GM19395 (cell line): Measurements from ENCODE around the gene PCGF2.

ENCODE experiments used
- ATAC-seq: cut with Tn5 transposase; IDR thresholded peaks from one replicate; pipeline ENCODE4 v1.9.1; 2021; ENCODE audit warnings: mild to moderate bottlenecking, moderate library complexity; ENCODE audit not compliant: unreplicated experiment

Gene PCGF2

DNA sequence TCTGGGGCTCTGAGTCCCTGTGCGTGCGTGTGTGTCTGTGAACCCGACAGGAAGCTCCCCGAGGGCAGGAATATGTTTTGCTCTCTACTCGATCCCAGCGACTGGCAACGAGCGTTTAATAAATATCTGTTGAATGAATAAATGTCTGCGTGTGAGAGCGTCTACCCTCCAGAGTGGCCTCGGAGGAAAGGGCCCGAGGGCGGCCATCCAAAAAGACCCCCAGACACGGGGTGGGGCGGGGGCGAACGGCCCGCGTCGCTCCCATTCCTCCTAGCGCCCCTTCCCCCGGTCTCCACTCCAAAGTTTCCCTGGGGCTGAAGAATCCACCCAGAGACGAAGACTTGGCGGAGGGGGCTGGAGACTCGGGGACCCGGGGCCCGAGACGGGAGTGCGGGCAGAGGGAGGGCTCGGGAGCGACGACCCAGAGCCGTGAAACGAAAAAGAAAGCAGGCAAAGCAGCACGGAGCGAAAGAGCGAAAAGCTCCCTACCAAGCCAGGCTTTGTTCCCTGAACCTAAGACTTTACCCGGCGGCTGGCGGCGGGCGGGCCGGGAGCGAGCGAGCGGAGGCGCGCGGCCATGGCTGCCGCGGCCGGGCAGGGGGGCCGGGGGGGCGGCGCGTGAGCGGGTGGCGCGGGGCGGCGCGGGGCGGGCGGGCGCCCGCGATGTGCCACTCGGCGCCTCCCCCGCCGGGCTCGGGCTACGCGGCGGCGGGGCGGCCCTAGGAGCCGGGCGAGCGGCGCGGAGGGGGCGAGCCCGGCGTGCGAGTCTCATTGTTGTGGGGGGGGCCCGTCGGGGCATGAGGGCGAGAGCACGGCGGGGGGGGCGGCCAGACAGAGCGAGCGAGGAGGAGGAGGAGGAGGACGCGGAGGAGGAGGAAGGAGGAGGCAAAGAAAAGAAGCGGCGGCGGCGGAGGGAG, 43.3 kb downstream of the PCGF2 start, which contains the start of gene MLLT6:
TSS of gene MLLT6 (plus strand) at position 668 of the 917 bp plus-strand sequence. CDS start 360 bp downstream, outside the sequence.
- ATAC-seq, result no peak

DNA sequence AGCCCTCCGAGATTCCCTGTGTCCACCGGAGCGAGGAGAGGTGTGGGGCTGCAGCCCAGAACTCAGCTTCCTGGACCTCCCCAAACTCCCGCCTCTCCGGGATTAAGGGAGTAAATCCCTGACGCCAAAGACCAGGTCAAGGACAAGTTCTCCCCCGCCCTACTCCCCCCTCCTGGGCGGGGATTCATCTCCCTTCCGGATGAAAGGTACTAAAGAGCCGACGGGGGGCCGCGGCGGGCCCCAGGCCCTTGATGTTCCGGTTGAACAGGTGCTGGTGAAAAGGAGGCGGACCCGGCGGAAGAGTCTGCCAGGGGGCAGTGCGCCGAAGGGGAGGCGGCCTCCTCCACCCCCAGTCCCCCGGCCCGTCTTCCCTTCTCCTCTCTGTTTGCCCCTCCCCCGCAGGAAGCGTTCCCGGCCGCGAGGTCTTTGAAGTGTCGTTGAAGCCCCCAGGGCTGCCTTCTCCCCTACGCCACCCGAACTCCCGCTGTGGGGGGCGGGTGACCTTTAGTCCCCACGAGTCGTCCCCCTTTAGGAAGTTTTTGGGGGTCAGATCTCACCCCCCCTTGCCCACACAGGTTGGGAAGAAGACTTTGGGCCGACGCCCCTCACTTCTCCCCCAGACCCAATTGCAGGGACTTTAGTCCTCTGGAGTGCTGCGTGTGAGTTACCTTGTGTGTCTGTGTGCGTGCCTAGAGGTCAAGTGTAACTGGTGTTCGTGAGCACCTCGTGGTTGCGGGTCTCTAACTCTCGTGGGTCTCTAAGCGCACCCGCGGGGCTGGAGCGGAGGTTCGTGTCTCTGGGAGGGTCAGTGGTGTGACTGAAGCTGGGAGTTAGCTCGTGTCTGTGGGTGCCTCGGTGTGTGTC, 44.2 kb downstream of the PCGF2 start:
- no peak for ATAC-seq

DNA sequence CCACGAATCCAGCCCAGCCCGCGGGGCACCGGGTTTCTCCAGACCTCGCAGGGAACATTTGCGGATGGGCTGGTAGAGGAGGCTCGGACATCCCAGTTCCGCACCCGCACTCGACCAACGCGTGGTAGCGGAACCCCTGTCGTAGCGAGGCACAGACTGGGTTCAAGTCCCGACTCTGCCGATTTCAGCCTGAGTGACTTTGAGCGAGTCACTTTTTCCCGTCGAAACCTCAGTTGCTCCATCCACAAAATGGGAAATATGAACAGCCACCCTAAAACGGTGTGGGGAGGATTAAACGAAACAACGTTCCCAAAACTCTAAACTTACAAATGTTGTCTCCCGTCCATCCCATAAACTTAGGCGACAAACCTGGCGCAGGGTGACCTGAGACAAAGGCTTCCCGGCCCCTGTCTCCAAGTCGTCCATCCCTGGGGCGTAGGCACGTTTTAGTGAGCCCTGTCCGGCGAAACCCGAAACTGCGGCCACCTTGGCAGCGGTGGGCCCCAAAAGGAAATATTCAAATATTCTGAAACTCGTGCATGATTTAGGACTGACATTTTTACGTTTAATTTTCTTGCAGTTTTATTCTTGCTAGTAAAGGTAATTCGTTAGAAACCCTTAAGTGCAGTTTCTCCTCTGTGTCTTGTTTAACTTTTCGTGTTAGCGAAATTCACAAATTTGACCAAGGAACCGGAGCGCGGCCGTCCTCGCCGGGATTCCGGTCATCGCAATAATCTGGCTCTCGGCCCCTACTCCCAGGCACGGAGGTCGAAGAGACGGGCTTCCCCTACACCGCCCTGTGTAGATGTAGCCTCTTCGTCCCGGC, 45.0 kb downstream of the PCGF2 start:
- ATAC-seq, result no peak

DNA sequence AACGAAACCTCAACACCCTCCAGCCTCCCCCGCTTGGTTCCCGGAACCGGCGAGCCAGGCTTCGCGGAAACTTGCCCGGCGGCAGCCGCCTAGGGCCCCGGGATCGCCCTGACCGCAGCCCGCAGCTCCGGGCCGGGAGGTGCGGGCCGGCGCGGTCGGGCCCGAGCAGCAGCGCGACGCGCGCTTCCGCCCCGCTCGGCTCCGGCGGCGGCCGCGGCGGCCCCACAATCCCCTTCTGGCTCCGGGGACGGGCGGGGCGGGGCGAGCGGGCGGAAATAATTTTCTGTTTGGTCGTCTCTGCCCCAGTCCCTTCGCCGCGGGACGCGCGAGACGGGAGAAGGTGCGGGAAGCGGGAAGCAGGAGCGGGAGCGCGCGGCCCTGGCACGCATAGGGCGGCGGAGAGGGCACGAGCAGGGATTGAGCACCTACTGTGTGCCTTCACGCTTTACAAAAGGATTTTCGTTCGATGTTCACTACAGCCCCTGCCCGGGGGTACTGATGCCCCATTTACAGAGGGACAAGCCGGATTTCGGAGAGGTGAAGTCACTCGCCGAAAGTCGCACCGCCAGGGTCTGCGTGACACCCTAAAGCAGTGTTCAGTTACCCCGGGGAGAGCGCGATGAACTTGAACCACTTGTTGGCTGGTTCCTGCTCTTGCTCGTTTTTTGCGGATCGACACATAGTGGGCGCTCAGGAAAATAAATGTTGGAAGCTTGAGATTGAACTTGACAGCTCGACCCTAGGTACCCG, 45.8 kb downstream of the PCGF2 start:
- no peak for ATAC-seq

DNA sequence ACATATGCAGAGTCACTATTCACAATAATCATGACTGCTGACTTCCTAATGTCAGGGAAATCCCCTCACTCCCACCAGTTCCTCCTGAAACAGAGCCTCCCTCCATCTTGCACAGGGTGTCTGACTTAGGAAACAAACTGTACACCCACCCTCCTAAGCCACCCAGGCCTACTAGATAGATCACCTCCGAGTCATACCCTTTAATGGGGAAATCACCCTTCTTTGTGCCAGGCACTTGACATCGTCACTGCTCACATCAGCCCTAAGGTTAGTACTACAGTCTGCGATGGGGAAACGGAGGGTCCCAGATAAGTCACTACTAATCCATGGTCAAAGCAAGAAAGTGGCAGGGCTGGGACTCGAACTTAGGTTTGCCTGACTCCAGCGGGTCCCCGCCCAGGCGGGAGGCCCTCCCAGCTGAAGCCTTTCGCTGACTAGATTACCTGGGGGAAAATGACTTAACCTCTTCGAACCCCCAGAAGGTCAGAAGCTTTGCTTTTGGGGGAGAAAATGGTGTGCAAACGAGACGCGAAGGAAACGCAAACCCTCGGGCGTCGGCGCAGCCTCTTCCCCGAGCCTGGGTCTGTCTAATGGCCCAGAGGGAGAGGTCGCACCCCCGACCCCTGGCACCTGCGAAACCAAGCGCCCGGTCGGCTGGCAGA, 46.5 kb downstream of the PCGF2 start:
- ATAC-seq, result no peak

DNA sequence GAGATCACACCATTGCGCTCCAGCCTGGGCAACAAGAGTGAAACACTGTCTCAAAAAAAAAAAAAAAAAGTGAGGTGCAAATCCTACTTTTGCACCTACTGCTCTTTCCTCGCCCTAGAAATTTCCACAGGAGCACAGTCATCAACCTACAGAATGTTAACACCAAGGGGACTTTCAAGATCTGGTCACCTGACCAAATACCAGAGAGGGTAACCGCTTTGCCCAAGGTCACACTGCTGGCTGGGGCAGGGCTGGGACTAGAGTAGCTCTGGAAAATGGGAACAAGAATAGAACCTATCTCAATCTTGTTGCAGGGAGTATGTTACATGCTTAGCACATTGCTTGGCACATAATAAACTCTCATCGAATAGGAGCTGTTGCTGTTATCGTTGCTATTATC, 49.4 kb downstream of the PCGF2 start:
- no peak for ATAC-seq

DNA sequence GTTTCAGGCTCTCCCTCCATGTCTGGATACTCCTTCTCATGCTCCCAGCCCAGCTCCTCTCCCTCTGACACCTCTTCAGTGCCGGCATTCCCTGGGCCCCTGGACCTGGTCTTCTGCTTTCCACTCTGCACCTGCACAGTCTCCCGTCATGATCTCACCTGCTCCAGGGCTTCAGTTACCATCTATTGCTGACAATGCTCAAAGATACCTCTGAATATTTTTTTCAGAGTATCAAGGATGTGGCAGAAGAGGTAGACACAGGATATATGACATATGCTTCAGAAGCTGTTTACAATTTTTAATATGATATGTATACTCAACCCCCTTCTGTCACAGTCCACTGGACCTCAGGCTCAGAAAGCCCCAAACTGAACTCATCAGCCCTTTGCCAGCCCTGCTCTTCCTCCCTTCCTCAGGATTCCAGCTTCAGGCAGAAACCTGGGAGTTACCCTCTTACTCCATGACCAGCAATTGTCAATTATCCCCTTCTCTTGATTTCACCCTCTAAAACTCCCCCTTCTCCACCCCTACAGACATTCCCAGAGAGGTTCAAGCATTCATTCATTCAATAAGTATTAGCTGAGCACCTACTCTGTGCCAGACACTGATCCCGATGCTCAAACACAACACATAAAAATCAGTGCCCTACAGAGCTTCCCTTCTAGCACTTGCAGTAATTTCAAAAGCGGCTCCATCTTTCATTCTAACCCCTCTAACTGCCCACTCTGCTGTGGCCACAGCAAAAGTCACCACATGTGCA, 50.9 kb downstream of the PCGF2 start:
- no peak for ATAC-seq

DNA sequence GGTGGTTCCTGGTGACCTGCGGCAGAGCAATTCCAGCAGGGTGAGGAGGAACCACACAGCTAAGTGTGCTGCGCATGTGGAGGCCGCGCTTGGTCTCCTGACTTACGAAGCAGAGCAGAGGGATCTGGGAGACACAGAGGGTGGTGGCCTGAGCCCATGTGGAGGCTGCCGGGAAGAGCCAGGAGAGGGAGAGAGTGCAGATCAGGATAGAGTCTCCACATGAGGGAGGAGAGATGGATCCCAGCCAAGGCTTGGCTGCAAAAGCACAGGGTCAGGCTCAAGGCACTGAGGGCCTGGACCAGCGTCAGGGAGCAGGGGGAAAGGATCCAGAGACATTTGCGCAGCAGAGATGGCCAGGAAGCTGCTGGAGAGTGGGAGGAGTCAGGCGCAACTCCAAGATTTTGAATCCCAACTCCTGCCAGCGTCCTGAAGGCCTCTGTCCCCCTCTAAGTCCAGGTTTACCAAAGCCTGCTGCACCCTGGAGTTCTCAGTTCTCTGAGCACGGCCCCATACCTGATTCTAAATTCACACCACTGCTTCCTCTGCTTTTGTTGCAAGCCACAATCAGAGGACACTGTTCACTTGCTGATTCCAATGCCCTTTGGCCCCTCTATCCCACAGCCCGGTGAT, 54.3 kb downstream of the PCGF2 start:
- no peak for ATAC-seq

DNA sequence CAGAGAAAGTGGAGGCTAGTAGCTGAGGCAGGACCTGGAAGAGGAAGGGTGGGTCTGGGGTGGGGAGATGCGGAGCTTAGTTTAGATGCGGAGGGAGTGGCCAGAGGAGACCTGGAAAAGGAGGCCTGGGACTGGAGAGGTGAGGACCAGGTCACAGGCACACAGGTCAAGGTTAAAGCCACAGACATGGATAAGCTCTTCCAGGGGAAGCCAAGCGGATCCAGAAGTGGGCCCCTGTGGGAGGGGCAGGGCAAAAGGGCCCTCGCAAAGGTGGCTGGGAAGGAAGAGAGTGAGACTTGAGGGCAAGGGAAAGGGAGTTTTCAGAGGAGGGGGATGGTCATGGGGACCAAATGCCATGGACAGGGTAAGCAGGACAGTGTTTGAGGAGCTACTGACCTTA, 57.0 kb downstream of the PCGF2 start:
- no peak for ATAC-seq

DNA sequence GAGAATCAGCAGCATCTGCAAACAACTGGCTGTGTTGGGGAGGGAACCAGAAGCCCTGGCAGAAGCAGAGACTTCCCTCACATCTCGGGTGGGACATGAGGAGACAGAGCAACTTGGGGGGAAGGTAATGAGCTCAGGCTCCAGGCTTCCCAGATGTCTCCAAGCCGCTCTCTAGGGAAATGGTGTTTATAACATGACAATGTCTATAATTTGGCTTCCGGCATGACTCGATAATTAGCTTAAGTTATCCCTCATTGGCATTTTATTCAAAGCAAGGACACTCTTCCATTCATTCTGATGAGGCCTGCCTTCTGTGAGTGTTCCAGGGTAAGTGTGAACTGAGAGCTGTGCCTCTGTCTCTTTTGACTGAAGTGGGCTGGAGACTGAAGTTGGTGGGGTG, 57.8 kb downstream of the PCGF2 start:
- ATAC-seq, result no peak

DNA sequence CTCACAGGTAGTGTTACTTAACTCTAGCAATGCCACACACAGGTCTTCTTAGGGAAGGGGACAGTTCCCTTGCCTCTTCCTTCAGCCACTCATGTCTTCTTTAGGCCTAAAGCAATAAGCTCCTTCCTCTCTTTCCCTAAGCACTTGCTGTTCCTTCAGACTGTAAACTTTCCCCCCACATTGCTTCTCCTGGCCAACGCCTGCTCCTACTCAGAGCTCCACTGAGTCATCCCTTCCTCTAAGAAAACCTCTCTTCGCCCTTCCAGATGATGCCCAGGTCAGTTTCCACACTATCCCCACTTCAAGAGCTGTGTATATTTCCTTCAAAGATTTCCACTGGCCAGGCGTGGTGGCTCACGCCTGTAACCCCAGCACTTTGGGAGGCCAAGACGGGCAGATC, 60.9 kb downstream of the PCGF2 start:
- no peak for ATAC-seq

DNA sequence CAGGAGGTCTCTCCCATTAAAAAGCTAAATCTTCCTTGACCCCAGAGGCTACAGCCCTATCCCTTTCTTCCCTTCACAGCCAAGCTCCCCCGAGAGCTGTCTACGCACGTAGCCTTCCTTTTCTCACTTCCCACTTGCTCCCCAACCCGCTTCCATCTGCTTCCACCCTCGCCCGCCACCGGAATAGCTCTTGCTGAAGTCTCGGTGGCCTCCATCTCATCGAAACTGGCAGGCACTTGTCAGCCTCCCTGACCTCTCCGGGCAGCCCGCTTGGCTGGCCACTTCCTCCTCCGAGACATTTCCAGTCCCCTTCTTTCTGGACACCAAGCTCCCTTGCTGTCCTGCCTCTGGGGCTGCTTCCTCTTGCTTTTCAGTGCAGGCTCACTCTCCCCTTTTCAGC, 62.6 kb downstream of the PCGF2 start:
- ATAC-seq, result no peak
